H1 (cell line): ENCODE results near the gene DOCK1. TPM values are rescaled to one million over a fixed set of nuclear protein-coding genes. Genes with fewer than 3 reads are reported as not detected.

Experiments used
- CTCF ChIA-PET: fragments of 300-600 bp; sonication (Branson Sonifier 250); formaldehyde crosslinking; loops from one replicate; lab custom pipeline; 2021; ENCODE audit not compliant: partially characterized antibody; lab: Charles Lee
- POLR2A ChIA-PET: fragments of 300-600 bp; sonication (Branson Sonifier 250); formaldehyde crosslinking; loops from one replicate; lab custom pipeline; 2021; ENCODE audit warnings: inconsistent platforms; ENCODE audit not compliant: partially characterized antibody; lab: Charles Lee
- DNase-seq, 2 experiments: peaks; one replicate each; pipeline versions ENCODE4 v3.0.0 to v3.0.0-alpha.2; 2010 to 2022; ENCODE audit warnings: low spot score in 2 of 2, low read depth in 1 of 2, mixed read lengths in 1 of 2
- FAIRE-seq: peaks from 2 replicates; lab custom pipeline; 2011; peaks lifted over from hg19 to GRCh38; lab: Jason Lieb, UNC
- H2AFZ ChIP-seq: 2 replicates; pipeline ENCODE4 v1.8.1; 2012; ENCODE audit warnings: low read length, inconsistent platforms
- H2AK5ac ChIP-seq: 2 replicates; pipeline ENCODE4 v1.6.1; 2013; ENCODE audit warnings: low read depth, low read length
- H2BK120ac ChIP-seq: replicated peaks from 2 replicates; pipeline ENCODE3; 2013; ENCODE audit warnings: low read depth, low read length, inconsistent platforms
- H2BK12ac ChIP-seq: 2 replicates; pipeline ENCODE4 v1.6.1; 2013; ENCODE audit warnings: low read depth, low read length
- H2BK15ac ChIP-seq: 2 replicates; pipeline ENCODE4 v1.6.1; 2013; ENCODE audit warnings: low read length
- H2BK20ac ChIP-seq: 2 replicates; pipeline ENCODE4 v1.6.1; 2013; ENCODE audit warnings: low read length
- H2BK5ac ChIP-seq: 2 replicates; pipeline ENCODE4 v1.6.1; 2013; ENCODE audit warnings: low read depth, low read length
- H3K14ac ChIP-seq: 2 replicates; pipeline ENCODE4 v1.6.1; 2013; ENCODE audit warnings: inconsistent platforms; ENCODE audit not compliant: insufficient read length
- H3K18ac ChIP-seq: 2 replicates; pipeline ENCODE4 v1.6.1; 2013; ENCODE audit warnings: low read length; ENCODE audit errors: extremely low read depth
- H3K23ac ChIP-seq: 2 replicates; pipeline ENCODE4 v1.6.1; 2013; ENCODE audit warnings: inconsistent platforms; ENCODE audit not compliant: insufficient read length
- H3K23me2 ChIP-seq: 2 replicates; pipeline ENCODE4 v1.6.1; 2013; ENCODE audit warnings: low read depth, low read length
- H3K27ac ChIP-seq: 2 replicates; pipeline ENCODE4 v1.6.1; 2011; ENCODE audit warnings: low read depth, low read length, inconsistent platforms
- H3K27me3 ChIP-seq, 4 experiments: replicated peaks in 1 of 4; 1 replicate in 1 of 4; 2 replicates in 3 of 4; pipeline versions ENCODE4 v1.6.1 to v1.8.1; 2011 to 2013; ENCODE audit warnings: low read length in 3 of 4, mild to moderate bottlenecking in 3 of 4, inconsistent platforms in 2 of 4, mixed read lengths in 2 of 4, moderate library complexity in 1 of 4; ENCODE audit not compliant: control insufficient read depth in 3 of 4, insufficient read depth in 3 of 4; ENCODE audit errors: extremely low read depth in 1 of 4
- H3K36me3 ChIP-seq, 4 experiments: 2 replicates each; pipeline versions ENCODE4 v1.6.1 to v1.8.1; 2011 to 2013; ENCODE audit warnings: mild to moderate bottlenecking in 4 of 4, low read length in 3 of 4, moderate library complexity in 2 of 4, control low read depth in 1 of 4, inconsistent platforms in 1 of 4; ENCODE audit not compliant: insufficient read depth in 4 of 4, control insufficient read depth in 2 of 4
- H3K4ac ChIP-seq: replicated peaks from 2 replicates; pipeline ENCODE3; 2013; ENCODE audit warnings: low read length, low read depth, mixed read lengths, inconsistent platforms; ENCODE audit not compliant: insufficient read length
- H3K4me1 ChIP-seq, 4 experiments: replicated peaks in 1 of 4; 1 replicate in 1 of 4; 2 replicates in 3 of 4; pipeline versions ENCODE4 v1.6.1 to v1.8.1; 2011 to 2013; ENCODE audit warnings: low read length in 3 of 4, inconsistent platforms in 2 of 4, mixed read lengths in 1 of 4; ENCODE audit not compliant: insufficient read depth in 4 of 4, control insufficient read depth in 3 of 4
- H3K4me2 ChIP-seq, 2 experiments: 2 replicates each; pipeline versions ENCODE4 v1.6.1 to v1.8.1; 2011 to 2013; ENCODE audit warnings: low read depth in 2 of 2, low read length in 2 of 2, control low read depth in 1 of 2, inconsistent platforms in 1 of 2, mild to moderate bottlenecking in 1 of 2; ENCODE audit not compliant: insufficient read depth in 1 of 2
- H3K4me3 ChIP-seq, 4 experiments: fragments of 200-600, 300-600 bp in 1 of 4; sonication (generic), shearing (Covaris generic), sonication (Bioruptor Twin) in 1 of 4; 2 replicates each; pipeline versions ENCODE4 v1.5.1 to v1.8.1; 2011 to 2016; ENCODE audit warnings: low read length in 4 of 4, low read depth in 3 of 4, control low read depth in 2 of 4, inconsistent platforms in 2 of 4, mild to moderate bottlenecking in 2 of 4, mixed read lengths in 1 of 4, moderate library complexity in 1 of 4; ENCODE audit not compliant: insufficient read depth in 2 of 4; ENCODE audit errors: extremely low read depth in 1 of 4
- H3K56ac ChIP-seq: replicated peaks from 2 replicates; pipeline ENCODE3; 2013; ENCODE audit warnings: low read depth, mild to moderate bottlenecking, mixed read lengths, low read length, inconsistent platforms; ENCODE audit not compliant: insufficient read length
- H3K79me1 ChIP-seq: 2 replicates; pipeline ENCODE4 v1.6.1; 2013; ENCODE audit warnings: low read depth, low read length, control low read depth
- H3K79me2 ChIP-seq, 2 experiments: 2 replicates each; pipeline versions ENCODE4 v1.6.1 to v1.8.1; 2012 to 2013; ENCODE audit warnings: low read length in 2 of 2, mild to moderate bottlenecking in 2 of 2, inconsistent platforms in 1 of 2; ENCODE audit not compliant: insufficient read depth in 2 of 2, control insufficient read depth in 1 of 2
- H3K9ac ChIP-seq, 4 experiments: replicated peaks in 1 of 4; 1 replicate in 1 of 4; 2 replicates in 3 of 4; pipeline versions ENCODE4 v1.6.1 to v1.8.1; 2011 to 2013; ENCODE audit warnings: low read depth in 3 of 4, low read length in 3 of 4, control low read depth in 2 of 4, mild to moderate bottlenecking in 2 of 4, moderate library complexity in 2 of 4, inconsistent platforms in 1 of 4; ENCODE audit errors: extremely low read depth in 1 of 4
- H3K9me3 ChIP-seq, 2 experiments: 2 replicates each; pipeline versions ENCODE4 v1.6.1 to v1.8.1; 2012 to 2013; ENCODE audit warnings: mild to moderate bottlenecking in 2 of 2, moderate library complexity in 2 of 2, control low read depth in 1 of 2, inconsistent platforms in 1 of 2, low read depth in 1 of 2, low read length in 1 of 2, mixed read lengths in 1 of 2; ENCODE audit not compliant: insufficient read depth in 2 of 2
- H4K20me1 ChIP-seq, 2 experiments: replicated peaks in 1 of 2; 2 replicates each; pipeline versions ENCODE3 to v1.8.1; 2011 to 2013; ENCODE audit warnings: inconsistent platforms in 2 of 2, low read length in 2 of 2, mild to moderate bottlenecking in 1 of 2; ENCODE audit not compliant: insufficient read depth in 2 of 2, control insufficient read depth in 1 of 2
- H4K5ac ChIP-seq: 2 replicates; pipeline ENCODE4 v1.6.1; 2013; ENCODE audit warnings: low read length, low read depth, mixed read lengths, inconsistent platforms; ENCODE audit not compliant: insufficient read length
- H4K8ac ChIP-seq: 2 replicates; pipeline ENCODE4 v1.8.0; 2013; ENCODE audit warnings: mild to moderate bottlenecking, moderate library complexity, low read length, inconsistent platforms; ENCODE audit not compliant: insufficient read depth; ENCODE audit errors: extremely low read depth
- H4K91ac ChIP-seq: replicated peaks from 2 replicates; pipeline ENCODE3; 2013; ENCODE audit warnings: low read length, mixed read lengths, inconsistent platforms; ENCODE audit not compliant: insufficient read length
- CEBPB ChIP-seq: IDR thresholded peaks from 2 replicates; pipeline ENCODE4 v1.6.1; 2012; ENCODE audit warnings: low read depth, low read length
- EZH2 ChIP-seq: fragments of 200-600 bp; sonication (generic); IDR thresholded peaks from 2 replicates; pipeline ENCODE4 v1.7.1; 2012; ENCODE audit warnings: low read depth, mild to moderate bottlenecking, moderate library complexity, low read length, inconsistent platforms; ENCODE audit not compliant: severe bottlenecking
- FOSL1 ChIP-seq: IDR thresholded peaks from 2 replicates; pipeline ENCODE4 v1.6.1; 2011; ENCODE audit warnings: mild to moderate bottlenecking, low read depth, low read length, moderate library complexity; ENCODE audit not compliant: insufficient read depth
- NANOG ChIP-seq: IDR thresholded peaks from 2 replicates; pipeline ENCODE4 v1.6.1; 2011; ENCODE audit warnings: low read length, low read depth, mild to moderate bottlenecking, inconsistent platforms; ENCODE audit not compliant: insufficient read depth, poor library complexity, severe bottlenecking
- TCF12 ChIP-seq: IDR thresholded peaks from 2 replicates; pipeline ENCODE4 v1.6.1; 2011; ENCODE audit warnings: low read depth, mild to moderate bottlenecking, low read length
- TEAD4 ChIP-seq: IDR thresholded peaks from 2 replicates; pipeline ENCODE4 v1.6.1; 2012; ENCODE audit warnings: low read depth, low read length, inconsistent platforms, mixed read lengths
- WGBS, 2 experiments: shearing (Covaris generic) in 1 of 2; methylation state at CpG; one replicate each; pipeline versions ENCODE4 v1.1.6 to v1.1.7; 2013 to 2015; ENCODE audit warnings: low lambda C conversion rate in 2 of 2, mixed read lengths in 2 of 2, inconsistent platforms in 1 of 2, low coverage in 1 of 2, missing lambda C conversion rate in 1 of 2; ENCODE audit not compliant: insufficient replicate concordance in 2 of 2, insufficient coverage in 1 of 2, insufficient read length in 1 of 2; ENCODE audit errors: extremely low coverage in 1 of 2, missing lambda C conversion rate in 1 of 2; 5-methylcytosine and 5-hydroxymethylcytosine counted together
- polyA plus RNA-seq, 7 experiments: library from polyadenylated mRNA; depleted of rRNA in 3 of 7; stranded (reverse) in 5 of 7; unstranded in 2 of 7; fragments of >200 nt in 5 of 7; fragments of 200-250 nt in 2 of 7; gene quantifications; 1 replicate in 5 of 7; 2 replicates in 1 of 7; 4 replicates in 1 of 7; pipeline versions ENCODE4 v1.2.1 to v1.2.3, GENCODE V29; 2011 to 2013; ENCODE audit warnings: missing spikeins in 2 of 7, mixed read lengths in 2 of 7
- total RNA-seq: library from RNA; stranded (reverse); fragmentation: NEBNext Ultra II Directional; extraction: Animal tissue kit (Norgen Biotek cat#: 25700); gene quantifications from 2 replicates; pipeline ENCODE4 v1.2.1, GENCODE V29; 2021

DOCK1 gene
- total and polyA plus RNA-seq, 2 of the 8 experiments (the other 6 are each of a cell fraction or from before 2014, with no cell fraction given): 11.6 to 53.0 TPM

DNA sequence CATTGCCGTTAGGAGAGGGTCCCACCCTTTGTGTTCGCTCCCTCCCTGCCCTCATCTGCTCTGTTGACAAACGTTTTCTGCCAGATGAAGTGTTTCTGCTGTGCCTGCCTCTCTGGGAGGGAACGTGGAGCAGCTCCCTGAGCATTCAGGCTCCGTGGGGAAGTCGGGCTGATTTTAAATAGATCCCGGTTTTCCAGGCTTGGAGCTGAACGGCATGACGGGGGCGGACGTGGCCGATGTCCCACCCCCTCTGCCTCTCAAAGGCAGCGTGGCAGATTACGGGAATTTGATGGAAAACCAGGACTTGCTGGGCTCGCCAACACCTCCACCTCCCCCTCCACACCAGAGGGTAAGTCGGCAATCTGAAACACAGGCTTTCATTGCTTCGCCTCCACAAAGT is 542.0 kb downstream of the DOCK1 start:
- TF ChIP-seq FOSL1: no peak
- no peak for TF ChIP-seq CEBPB
- no peak for TF ChIP-seq TEAD4
- no peak for TF ChIP-seq TCF12
- no peak for TF ChIP-seq NANOG
- TF ChIP-seq EZH2: no peak
- TF ChIP-seq, all 59 proteins: peak for 0
- no peak overlapping the region for H2BK15ac ChIP-seq
- H3K4me2 ChIP-seq: no peak overlapping the region
- H3K9me3 ChIP-seq: peaks cover 0 to 4% of the 10 kb centered on the region in 2 experiments; a peak in 2 of 4 replicates
- CTCF ChIA-PET: no interaction called here
- POLR2A ChIA-PET: no interaction called here
- no peak overlapping the region for H3K4me3 ChIP-seq
- H3K18ac ChIP-seq: no peak overlapping the region
- H3K9ac ChIP-seq: peak overlapping the region in 1 of 4 experiments; percentile 13; a peak in 1 of 7 replicates
- no peaks in the 10 kb centered on the region for H3K27me3 ChIP-seq
- no peak overlapping the region for H2AFZ ChIP-seq
- no peak overlapping the region for H2AK5ac ChIP-seq
- no peaks in the 10 kb centered on the region for H3K79me1 ChIP-seq
- no peak for DNase-seq
- no peak for FAIRE-seq
- no peaks in the 10 kb centered on the region for H3K79me2 ChIP-seq
- H2BK120ac ChIP-seq: no peak overlapping the region
- H3K14ac ChIP-seq: no peak overlapping the region
- H3K56ac ChIP-seq: no peak overlapping the region
- H3K23ac ChIP-seq: no peak overlapping the region
- H2BK12ac ChIP-seq: no peak overlapping the region
- H3K27ac ChIP-seq: no peak overlapping the region
- H4K20me1 ChIP-seq: no peaks in the 10 kb centered on the region
- H4K8ac ChIP-seq: no peak overlapping the region
- H3K36me3 ChIP-seq: peaks cover 0 to 10% (median 4%) of the 10 kb centered on the region in 4 experiments; a peak in 5 of 8 replicates
- H4K5ac ChIP-seq: no peak overlapping the region
- no peak overlapping the region for H2BK5ac ChIP-seq
- peaks cover 0 to 4% (median 2%) of the 10 kb centered on the region in 4 experiments; a peak in 2 of 7 replicates for H3K4me1 ChIP-seq
- H3K4ac ChIP-seq: no peak overlapping the region
- H4K91ac ChIP-seq: no peak overlapping the region
- H3K23me2 ChIP-seq: no peaks in the 10 kb centered on the region
- 93% methylated on average over 17 of the region's 17 CpGs; no CpG with 5 or more reads in 1 of the 2 experiments for WGBS, 2 experiments
- no peak overlapping the region for H2BK20ac ChIP-seq
